Parathyroid adenoma (tissue), 2 donors: Measurements from ENCODE around the gene DAB2IP.

ENCODE experiments used
- H2AFZ ChIP-seq: fragments of 300-600 bp; sonication (generic); one replicate; pipeline ENCODE4 v1.7.0; 2017; ENCODE audit warnings: antibody characterized with exemption, mild to moderate bottlenecking
- H3K27ac ChIP-seq: fragments of 300-600 bp; sonication (generic); one replicate; pipeline ENCODE4 v1.7.0; 2017
- H3K27me3 ChIP-seq: fragments of 300-600 bp; sonication (generic); one replicate; pipeline ENCODE4 v1.7.0; 2017; ENCODE audit warnings: low read length; ENCODE audit not compliant: control insufficient read depth, insufficient read depth
- H3K36me3 ChIP-seq: fragments of 300-600 bp; sonication (generic); one replicate; pipeline ENCODE4 v1.7.0; 2017; ENCODE audit warnings: low read length; ENCODE audit not compliant: control insufficient read depth, insufficient read depth
- H3K4me1 ChIP-seq: fragments of 300-600 bp; sonication (generic); one replicate; pipeline ENCODE4 v1.7.0; 2017; ENCODE audit warnings: control low read depth
- H3K4me2 ChIP-seq: fragments of 300-600 bp; sonication (generic); one replicate; pipeline ENCODE4 v1.7.0; 2017; ENCODE audit warnings: low read length
- H3K4me3 ChIP-seq: fragments of 300-600 bp; sonication (generic); one replicate; pipeline ENCODE4 v1.7.0; 2017; ENCODE audit warnings: low read depth, low read length
- H3K79me2 ChIP-seq: fragments of 300-600 bp; sonication (generic); one replicate; pipeline ENCODE4 v1.7.0; 2017; ENCODE audit warnings: control low read depth
- H3K9ac ChIP-seq: fragments of 300-600 bp; sonication (generic); one replicate; pipeline ENCODE4 v1.7.0; 2017; ENCODE audit warnings: mild to moderate bottlenecking
- H3K9me3 ChIP-seq: fragments of 300-600 bp; sonication (generic); one replicate; pipeline ENCODE4 v1.7.0; 2017; ENCODE audit warnings: low read length; ENCODE audit not compliant: control insufficient read depth
- TF ChIP-seq, protein P1 (sequence below): fragments of 300-600 bp; sonication (generic); IDR thresholded peaks from one replicate; pipeline ENCODE4 v1.7.0; 2017; ENCODE audit warnings: antibody characterized with exemption, mild to moderate bottlenecking
- donor health status: primary hyperparathyroidism.

The DAB2IP gene

DNA sequence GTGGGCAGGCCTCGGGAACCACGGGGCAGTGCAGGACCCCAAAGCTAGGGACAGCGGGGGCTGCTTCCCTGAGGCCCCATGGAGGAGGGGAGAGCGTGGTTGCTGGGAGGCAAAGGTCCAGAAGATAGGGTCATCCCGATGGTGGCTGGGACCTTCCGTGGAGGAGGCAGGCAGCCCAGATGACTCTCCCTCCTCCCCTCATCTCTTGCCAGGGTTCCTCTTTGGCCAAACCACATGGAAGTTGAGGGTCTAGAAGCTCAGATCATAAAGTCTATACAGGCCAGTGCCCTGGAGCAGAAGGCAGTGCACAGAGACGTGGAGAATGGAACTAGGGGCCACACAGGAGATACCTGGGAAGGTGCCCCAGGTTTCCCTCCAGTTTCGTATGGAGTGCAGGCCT is 22.6 kb downstream of the DAB2IP start:
- H3K4me2 ChIP-seq, result no peak overlapping the region
- no peaks in the 10 kb centered on the region for H3K27me3 ChIP-seq
- no peak overlapping the region for H2AFZ ChIP-seq
- no peak overlapping the region for H3K27ac ChIP-seq
- TF ChIP-seq, protein P1, sequence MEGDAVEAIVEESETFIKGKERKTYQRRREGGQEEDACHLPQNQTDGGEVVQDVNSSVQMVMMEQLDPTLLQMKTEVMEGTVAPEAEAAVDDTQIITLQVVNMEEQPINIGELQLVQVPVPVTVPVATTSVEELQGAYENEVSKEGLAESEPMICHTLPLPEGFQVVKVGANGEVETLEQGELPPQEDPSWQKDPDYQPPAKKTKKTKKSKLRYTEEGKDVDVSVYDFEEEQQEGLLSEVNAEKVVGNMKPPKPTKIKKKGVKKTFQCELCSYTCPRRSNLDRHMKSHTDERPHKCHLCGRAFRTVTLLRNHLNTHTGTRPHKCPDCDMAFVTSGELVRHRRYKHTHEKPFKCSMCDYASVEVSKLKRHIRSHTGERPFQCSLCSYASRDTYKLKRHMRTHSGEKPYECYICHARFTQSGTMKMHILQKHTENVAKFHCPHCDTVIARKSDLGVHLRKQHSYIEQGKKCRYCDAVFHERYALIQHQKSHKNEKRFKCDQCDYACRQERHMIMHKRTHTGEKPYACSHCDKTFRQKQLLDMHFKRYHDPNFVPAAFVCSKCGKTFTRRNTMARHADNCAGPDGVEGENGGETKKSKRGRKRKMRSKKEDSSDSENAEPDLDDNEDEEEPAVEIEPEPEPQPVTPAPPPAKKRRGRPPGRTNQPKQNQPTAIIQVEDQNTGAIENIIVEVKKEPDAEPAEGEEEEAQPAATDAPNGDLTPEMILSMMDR, result no peak
- no peak overlapping the region for H3K4me3 ChIP-seq
- H3K79me2 ChIP-seq, result peaks cover 2% of the 10 kb centered on the region
- H3K4me1 ChIP-seq, result no peaks in the 10 kb centered on the region
- no peaks in the 10 kb centered on the region for H3K9me3 ChIP-seq
- no peak overlapping the region for H3K9ac ChIP-seq
- H3K36me3 ChIP-seq, result no peaks in the 10 kb centered on the region

DNA sequence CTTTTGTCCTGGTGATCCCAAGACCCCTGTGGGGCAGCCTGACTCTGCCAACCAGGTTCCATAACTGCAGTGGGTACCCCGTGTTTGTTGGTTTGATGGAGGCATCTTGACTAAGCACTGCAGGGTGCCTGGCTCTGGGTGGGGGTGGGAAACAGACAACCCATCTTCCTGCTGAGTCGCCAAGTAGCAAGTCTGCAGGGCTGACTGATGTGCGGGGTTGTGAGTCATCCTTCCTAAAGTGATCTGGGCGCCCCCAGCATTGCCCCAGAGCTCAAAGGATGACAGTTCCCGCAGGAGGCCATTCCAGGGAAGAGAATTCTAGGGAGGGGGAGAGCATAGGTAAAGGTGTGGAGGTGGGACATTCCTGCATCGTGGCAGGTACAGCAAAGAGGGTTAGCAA is 23.5 kb downstream of the DAB2IP start:
- Histone ChIP-seq H3K36me3 (no peaks in the 10 kb centered on the region), H2AFZ (no peak overlapping the region), H3K9ac (no peak overlapping the region), H3K4me3 (no peak overlapping the region), H3K79me2 (peaks cover 2% of the 10 kb centered on the region), H3K4me2 (no peak overlapping the region), H3K4me1 (no peaks in the 10 kb centered on the region), H3K9me3 (no peaks in the 10 kb centered on the region), H3K27me3 (no peaks in the 10 kb centered on the region), H3K27ac (no peak overlapping the region)
- TF ChIP-seq, protein P1, result no peak

DNA sequence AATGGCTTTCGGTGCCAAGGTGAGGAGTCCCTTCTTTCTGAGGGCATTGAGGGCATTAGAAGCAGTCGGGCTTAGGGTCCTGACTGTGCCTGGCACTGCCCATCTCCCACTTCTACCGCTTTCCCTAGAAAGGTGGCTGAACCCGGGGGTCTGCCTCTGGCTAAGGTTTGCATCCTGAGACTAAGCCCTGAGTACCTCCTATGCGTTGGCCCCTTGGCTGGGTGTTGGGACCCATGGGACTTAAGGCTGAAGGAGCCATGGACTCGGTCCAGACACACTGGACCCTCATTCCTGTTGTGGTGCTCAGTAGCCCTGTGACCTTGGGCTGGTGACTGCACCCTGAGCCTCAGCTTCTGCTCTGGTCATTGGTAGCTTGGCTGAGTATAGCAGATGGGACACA is 23.9 kb downstream of the DAB2IP start:
- Histone ChIP-seq H3K79me2 (no peaks in the 10 kb centered on the region), H2AFZ (no peak overlapping the region), H3K27me3 (no peaks in the 10 kb centered on the region), H3K27ac (no peak overlapping the region), H3K36me3 (no peaks in the 10 kb centered on the region), H3K4me3 (no peak overlapping the region), H3K9me3 (no peaks in the 10 kb centered on the region), H3K4me2 (no peak overlapping the region), H3K4me1 (no peaks in the 10 kb centered on the region), H3K9ac (no peak overlapping the region)
- TF ChIP-seq, protein P1, result no peak

DNA sequence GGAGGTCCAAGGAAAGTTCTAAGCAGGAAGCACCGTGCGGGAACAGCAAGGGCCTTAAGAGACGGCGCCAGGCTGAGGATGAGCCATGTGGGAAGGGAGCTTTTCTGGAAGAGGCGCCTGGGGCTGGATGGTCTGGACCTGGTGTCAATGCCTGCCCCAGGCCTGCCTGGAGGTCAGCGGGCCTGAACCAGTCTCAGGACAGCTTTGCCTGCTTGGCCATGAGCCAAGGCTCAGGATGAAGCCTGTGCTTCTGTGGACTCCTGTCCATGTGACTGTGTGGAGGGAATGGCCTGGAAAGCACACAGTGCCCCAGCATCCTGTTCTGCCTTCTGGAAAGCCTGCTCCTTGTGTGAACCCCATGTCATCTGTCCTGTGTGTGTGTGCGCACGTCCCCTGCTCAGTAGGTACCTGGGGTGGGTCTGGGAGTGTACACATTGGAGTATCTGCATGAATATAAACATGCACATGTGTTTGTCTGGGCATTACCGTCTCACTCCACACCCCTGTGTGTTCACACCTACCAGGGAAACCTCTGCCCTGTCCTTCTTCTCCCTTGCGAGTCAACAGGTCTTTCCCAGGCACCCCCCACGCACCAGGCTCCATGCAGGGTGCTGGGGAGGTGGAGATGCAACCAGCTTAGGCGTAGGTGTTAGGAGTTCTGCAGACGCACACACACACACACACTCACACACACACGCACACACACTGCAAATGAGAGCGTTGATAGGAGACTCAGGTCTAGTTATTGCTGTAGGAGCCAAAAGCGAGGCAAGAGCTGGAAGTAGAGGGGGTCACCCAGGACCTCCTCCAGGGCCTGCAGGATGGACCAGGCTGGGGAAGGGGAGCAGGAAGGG is 24.8 kb downstream of the DAB2IP start:
- H3K4me3 ChIP-seq, result no peak overlapping the region
- H3K4me1 ChIP-seq, result no peaks in the 10 kb centered on the region
- no peak overlapping the region for H3K27ac ChIP-seq
- H3K36me3 ChIP-seq, result no peaks in the 10 kb centered on the region
- H3K9me3 ChIP-seq, result no peaks in the 10 kb centered on the region
- TF ChIP-seq, protein P1, result no peak
- H3K27me3 ChIP-seq, result no peaks in the 10 kb centered on the region
- no peak overlapping the region for H2AFZ ChIP-seq
- no peak overlapping the region for H3K9ac ChIP-seq
- no peaks in the 10 kb centered on the region for H3K79me2 ChIP-seq
- no peak overlapping the region for H3K4me2 ChIP-seq

DNA sequence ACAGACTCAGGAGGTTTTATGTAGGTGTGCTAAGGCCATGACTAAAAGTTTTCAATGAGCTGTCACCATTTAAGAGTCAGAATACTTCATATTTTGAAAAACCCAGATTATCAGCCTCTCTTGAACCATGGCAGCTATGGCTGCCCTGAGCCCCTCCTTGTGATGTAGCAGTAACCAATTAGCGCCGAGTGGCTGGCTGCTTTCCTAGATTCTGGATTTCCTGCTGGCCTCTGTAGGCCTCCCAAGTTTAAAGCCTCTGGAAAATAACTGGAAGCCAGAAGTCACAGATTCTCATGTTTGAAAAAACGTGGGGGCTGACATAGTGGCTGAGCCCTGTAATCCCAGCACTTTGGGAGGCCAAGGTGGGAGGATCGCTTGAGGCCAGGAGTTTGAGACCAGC is 25.5 kb downstream of the DAB2IP start:
- Histone ChIP-seq H3K27ac (no peak overlapping the region), H2AFZ (no peak overlapping the region), H3K79me2 (no peaks in the 10 kb centered on the region), H3K4me2 (no peak overlapping the region), H3K27me3 (no peaks in the 10 kb centered on the region), H3K4me1 (no peaks in the 10 kb centered on the region), H3K9me3 (no peaks in the 10 kb centered on the region), H3K36me3 (no peaks in the 10 kb centered on the region), H3K4me3 (no peak overlapping the region), H3K9ac (no peak overlapping the region)
- TF ChIP-seq, protein P1, result no peak
